Measurements from ENCODE around the gene TAS2R16.
"Not testable (repeated sequence)": the region's sequence is repeated elsewhere in the genome, so short reads cannot be mapped to it uniquely, and the experiment has no call there.

TAS2R16 gene

DNA sequence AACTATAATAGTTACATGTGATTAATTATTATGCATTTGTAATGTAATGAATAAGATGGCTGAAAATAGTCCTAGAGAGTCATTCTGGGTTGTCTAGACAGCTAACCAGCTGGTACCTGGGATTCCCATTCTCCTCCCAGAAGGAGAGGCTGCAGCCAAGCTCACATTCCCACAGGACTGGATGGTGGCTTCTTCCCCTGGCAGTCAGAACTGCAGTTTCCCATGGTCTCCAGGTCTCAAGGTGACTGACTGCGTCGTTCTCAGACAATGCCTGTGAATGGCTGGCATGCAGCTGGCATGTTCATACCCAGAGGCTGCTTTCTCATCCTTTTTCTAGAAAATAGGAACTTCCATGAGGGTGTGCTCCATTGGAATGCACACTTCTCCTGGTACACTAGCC, 21.3 kb downstream of the TAS2R16 start:
- no peak for FAIRE-seq
- no peak for DNase-seq (ENCODE audit: insufficient read length, low spot score)

DNA sequence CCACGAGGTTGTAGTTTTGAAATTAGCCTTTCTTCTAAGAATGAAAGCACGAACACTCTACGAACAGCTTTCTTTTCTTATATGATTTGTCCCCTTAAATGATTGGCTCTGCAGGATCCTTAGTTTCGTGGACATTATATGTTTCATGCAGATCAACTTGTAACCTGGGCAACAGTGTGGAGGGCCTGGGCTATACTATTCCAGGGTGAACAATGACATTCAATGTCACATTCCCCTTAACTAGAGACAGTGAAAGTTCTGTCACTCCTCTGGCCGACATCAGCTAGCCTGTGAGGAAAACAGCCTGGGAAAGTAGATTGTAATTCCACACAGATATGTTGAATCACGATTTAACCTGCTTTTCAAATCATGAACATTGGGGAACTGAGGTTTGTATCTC, 23.4 kb downstream of the TAS2R16 start:
- FAIRE-seq: no peak
- no peak for DNase-seq (ENCODE audit: insufficient read length, low spot score)

GRCh38 chr7:122970740-122971725, 24.5 kb downstream of the TAS2R16 start:
- FAIRE-seq (no peak), DNase-seq (ENCODE audit: insufficient read length, low spot score) (no peak)

GRCh38 chr7:122968389-122968788, 27.1 kb downstream of the TAS2R16 start:
- FAIRE-seq (no peak), DNase-seq (ENCODE audit: insufficient read length, low spot score) (no peak)

- FAIRE-seq (no peak), DNase-seq (ENCODE audit: insufficient read length, low spot score) (no peak)
Observed at GRCh38 chr7:122965306-122965705, 30.2 kb downstream of the TAS2R16 start.

DNA sequence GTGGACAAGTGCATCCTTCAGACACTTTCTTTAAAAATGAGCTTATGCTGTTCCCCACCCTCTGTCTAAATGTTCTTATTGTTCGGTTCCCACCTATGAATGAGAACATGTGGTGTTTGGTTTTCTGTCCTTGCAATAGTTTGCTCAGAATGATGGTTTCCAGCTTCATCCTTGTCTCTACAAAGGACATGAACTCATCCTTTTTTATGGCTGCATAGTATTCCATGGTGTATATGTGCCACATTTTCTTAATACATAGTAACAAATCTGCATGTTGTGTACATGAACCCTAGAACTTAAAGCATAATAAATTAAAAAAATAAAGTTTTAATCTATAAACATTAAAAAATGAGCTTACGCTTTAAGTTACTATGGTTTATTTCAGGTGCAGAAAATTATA, 41.8 kb downstream of the TAS2R16 start:
- DNase-seq (ENCODE audit: insufficient read length, low spot score); FAIRE-seq: not testable (repeated sequence)

GRCh38 chr7:122951006-122951405, 44.5 kb downstream of the TAS2R16 start:
- no peak for FAIRE-seq
- no peak for DNase-seq (ENCODE audit: insufficient read length, low spot score)

DNA sequence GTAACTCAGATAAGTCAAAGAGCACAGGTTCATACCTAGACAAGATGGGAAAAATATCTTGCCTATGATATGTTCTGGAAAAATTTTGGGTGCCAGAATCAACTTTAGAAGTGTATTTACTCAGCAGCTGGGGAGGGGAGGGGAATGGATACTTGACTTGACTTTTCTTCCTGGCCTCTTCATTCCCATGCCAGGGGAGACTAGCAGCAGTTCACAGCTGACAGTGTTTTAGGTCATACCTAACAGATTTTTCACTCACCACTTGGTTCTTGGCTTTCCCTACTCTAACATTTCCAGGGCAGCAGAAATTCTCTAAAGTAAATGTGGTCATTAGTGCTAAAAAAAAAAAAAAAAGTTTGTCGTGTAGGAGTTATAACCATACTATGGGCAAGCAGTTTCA, 46.3 kb downstream of the TAS2R16 start:
- no peak for FAIRE-seq
- DNase-seq (ENCODE audit: insufficient read length, low spot score): no peak
